GM21576 (cell line): ENCODE results near the gene NTRK2.

ENCODE experiments used
- ATAC-seq: cut with Tn5 transposase; IDR thresholded peaks from one replicate; pipeline ENCODE4 v1.9.1; 2021; ENCODE audit warnings: mild to moderate bottlenecking, moderate library complexity; ENCODE audit not compliant: unreplicated experiment

NTRK2 gene

DNA sequence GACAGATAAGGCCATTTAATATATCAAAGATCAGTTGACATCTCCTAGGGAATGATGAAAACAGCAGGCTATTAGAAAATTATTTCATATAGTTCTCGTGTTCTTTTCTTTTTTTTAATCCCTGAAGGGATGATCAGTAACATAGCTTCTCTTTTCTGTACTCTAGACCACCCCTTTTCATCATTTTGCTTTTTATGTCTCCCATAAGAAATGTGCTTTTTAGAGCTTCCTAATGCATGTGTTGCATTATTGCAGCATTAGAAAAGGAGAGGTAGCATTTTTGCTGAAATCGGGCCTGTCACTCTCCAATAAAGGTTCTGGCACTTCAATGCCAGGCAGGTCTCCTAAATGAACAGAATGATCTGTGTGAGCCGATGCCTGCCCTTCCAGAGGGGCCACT lies 143.3 kb downstream of the NTRK2 start:
- no peak for ATAC-seq

DNA sequence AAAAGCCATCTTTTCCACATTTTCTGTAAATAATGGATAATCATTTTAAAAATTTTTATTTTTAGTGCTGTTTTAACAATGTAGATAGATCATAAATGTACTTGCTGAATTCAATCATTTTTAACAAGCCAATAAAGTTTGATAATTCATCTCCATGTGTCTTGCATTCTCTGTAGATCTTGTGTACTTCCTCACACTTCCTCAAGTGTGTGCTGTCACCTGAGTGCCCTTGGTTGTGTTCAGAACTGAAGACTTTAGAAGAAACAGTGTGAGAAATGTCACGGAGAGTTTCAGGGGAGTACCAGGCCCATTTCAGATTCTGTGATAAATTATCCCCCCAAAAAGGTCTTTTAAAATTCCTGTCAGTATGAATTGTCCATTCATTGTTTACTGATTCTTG lies 146.0 kb downstream of the NTRK2 start:
- no peak for ATAC-seq

GRCh38 chr9:84817038-84817437 lies 147.5 kb downstream of the NTRK2 start:
- ATAC-seq, result no peak

DNA sequence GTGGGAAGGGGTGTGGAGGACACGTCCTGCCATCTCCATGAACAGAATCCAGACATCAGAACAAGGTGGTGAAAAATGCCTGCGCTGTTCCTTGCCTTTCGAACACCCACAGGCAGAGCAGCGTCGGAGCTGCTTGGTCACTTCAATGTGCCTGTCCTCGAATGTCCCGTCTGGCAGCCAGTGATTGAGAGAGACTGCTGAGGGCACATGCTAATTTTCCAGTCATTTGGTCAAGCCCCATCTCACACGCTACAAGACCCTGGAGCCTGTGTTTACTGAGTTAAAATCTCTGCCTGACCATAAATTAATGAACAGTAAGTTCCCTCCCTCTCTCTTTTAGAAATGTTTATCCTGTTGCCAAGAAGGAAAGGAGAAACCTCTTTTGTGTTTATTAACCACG lies 149.3 kb downstream of the NTRK2 start:
- no peak for ATAC-seq

DNA sequence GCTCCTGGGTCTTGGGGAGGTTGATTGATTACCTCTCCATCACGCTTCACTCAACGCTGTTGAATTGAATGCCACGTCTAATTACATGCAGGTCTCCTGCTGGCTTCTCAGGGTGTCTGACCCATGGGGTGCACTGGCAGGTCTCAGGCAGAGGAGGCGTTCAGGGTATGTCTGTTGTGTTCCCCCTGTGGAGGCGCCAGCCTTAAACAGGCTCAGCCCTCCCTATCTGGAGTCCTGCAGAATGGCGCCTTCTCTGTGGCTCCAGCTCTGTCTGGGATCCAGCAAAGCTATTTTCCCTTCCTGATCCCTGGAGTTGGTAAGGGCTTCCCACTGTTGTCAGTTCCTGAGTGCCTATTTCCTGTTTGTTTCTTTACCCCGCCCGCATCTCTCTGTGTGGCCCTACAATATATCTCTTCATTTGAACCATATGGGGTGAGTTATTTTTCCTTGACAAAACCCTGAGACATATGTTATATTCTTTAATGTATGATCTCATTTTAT lies 150.0 kb downstream of the NTRK2 start:
- no peak for ATAC-seq

GRCh38 chr9:84821431-84821830 lies 151.9 kb downstream of the NTRK2 start:
- ATAC-seq, result no peak

DNA sequence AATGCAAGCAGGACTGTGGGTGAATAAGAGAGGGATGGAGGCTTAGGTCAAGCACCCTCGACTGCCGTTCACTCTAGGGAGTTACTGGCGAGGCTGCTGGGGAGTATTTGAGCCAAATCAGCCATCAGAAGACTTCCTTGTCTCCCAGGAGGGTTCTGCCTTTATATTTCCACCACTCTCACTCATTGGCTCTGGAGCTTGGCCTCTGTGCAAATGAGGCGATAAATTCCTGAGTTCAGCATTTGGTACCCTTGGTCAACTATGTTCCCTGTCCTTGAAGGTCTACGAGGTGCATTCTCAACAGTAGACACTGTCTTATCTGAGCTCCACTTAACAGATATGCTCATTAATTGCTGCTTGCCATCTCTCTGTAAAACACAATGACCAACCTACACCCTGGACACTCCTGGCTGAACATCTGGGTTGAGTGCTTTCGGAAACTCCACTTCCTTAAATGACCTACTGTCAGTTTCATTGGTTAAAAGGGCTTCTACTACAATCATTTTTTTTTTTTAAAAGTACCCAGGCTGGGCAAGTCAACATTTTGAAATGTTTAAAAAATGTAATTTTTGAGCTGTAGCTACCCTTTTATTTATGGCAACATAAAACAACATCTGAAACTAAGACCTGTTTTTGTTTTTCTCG lies 153.2 kb downstream of the NTRK2 start:
- no peak for ATAC-seq

- no peak for ATAC-seq
These were observed 154.1 kb downstream of the NTRK2 start for GRCh38 chr9:84823421-84824271.

GRCh38 chr9:84827216-84827765 lies 157.8 kb downstream of the NTRK2 start:
- ATAC-seq, result no peak

GRCh38 chr9:84828046-84828445 lies 158.5 kb downstream of the NTRK2 start:
- no peak for ATAC-seq

DNA sequence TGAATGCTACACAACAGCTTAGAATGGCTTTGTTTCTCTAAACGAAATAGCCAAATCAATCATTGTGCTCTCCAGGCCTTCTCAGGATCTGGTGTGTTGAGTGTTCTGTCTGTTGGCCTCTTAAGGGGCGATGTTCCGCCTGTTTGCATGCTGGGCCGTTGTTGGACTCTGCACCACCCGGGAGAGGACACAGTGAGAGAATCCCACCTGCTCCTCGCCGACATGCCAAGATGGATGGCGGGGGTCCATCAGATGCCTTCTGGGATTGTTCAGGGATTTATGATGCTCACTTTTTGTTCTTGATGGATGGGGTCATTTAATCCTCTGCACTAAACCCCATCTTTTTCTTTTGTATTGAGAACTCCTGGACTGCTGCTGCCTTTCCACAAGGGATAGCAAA lies 159.9 kb downstream of the NTRK2 start:
- no peak for ATAC-seq

DNA sequence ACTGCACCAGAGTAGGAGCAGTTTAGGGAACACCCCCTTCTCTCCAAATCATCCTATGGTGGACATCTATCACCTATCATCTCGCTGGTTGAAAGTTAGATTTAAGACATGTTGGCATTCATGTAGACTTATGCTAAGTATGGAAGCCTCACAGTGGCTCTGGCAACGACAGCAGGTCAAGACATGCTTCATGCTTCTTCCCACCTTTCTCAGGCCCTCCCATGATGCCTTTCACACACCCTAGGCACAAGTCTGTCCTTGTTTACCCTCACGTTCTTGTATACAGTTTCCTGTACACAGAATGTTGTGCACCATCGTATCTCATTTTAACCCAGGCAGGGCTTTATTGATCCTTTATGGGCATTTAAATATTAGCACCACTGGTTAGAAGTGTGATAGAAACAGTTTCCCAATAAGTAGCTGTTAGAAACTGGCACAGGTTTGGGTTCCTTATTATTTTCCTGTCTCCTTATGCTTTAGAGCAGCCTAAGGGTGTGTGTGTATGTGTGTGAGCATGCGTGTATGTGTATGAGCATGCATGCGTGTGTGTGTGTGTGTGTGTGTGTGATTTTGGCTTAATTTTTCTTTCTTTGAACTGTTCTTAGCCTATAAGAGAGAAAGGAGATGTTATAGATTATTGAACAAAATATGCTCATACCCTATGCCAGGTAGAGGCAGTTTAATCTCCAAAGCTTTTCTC lies 160.6 kb downstream of the NTRK2 start:
- ATAC-seq, result no peak

DNA sequence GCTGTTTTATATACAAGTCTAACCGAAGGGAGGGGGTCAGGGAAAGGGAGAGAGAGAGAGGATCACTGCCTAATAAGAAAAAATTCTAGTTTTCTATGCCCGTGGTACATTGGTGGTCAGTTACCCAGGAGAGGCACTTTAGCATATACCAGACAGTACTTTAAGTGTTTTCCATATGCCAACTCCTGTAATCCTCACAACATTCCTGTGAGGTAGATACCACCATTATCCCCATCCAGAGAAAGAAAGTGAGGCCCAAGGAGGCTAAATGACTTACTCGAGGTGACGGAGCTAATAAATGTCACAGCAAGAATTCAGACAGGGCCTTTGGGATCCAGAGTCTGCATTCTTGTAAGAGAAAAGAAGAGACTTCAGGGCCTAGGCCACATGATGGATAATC lies 161.8 kb downstream of the NTRK2 start:
- no peak for ATAC-seq

DNA sequence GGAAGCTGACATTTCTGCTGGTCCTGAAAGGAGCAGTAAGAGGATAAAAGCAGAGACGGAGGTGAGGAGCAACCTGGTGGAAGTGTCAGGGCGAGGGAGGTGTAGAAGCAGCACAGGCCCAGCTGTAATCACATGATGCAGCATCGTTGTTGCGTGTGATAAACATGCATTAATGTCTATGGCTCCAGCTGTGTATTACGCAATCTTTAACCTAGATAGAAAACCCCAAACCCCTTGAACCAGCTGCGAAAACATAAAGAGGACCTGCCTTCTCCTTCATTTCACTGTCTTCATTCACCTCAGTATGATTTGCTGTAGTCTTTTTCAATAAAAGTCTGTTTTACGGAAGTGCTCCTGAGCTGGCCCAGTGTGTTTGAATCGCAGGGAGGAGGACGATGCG lies 162.9 kb downstream of the NTRK2 start:
- no peak for ATAC-seq

DNA sequence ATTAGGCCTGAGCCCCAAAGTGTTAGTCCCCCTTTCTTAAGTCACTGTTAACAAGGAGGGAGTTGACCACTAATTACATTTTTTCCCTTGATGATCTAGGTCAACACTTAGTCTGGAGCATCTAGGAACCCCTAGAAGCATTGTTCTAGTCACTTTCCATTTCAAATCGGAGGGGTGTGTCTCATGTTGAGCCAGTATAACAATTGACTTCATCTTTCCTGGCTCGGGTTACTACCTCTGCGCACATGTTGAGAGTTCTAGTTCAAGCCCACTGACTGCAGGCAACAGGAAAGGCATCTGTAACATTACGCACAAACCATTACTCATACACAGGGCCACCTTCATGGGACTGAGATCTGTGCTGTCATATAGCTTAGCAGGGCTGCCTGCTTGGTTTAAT lies 164.9 kb downstream of the NTRK2 start:
- no peak for ATAC-seq

GRCh38 chr9:84835745-84836144 lies 166.2 kb downstream of the NTRK2 start:
- ATAC-seq, result no peak

DNA sequence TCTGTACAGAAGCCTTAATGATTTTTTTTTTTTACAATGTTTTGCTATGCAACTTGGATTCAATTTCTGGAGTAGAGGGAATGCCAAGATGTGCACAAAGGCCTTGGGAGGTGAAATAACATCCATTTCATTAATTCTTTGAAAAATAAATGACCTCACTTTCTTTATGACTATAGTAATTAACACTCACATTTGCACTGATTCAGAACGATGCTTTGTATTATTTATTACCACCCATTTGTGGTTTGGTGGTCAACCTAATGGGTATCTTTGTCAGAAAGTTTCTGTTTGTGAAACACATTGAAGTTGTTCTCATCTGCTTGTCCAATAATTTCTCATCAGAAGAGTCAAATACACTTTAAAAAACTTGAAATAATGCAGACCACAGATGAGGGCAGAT lies 169.3 kb downstream of the NTRK2 start:
- ATAC-seq, result no peak

DNA sequence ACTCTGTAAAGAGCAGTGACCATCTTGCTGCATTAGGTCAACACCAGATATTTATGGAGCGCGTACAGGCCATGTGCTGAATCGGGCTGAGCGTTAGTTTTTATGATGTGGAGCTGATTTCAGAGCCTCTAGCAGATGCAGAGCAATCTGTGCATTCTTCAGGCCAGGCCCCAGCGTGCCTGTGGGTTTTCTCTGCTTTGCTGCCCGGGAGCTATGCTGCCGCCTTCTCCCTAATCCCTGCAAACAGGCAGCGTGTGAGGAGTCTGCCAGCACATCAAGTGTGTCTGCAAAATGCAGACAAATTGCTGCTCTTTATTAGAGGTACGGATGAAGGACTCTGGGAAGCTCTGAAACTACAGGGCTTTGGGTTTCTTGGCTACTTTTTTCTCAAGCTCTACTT lies 170.0 kb downstream of the NTRK2 start:
- no peak for ATAC-seq

- no peak for ATAC-seq
These were observed 172.4 kb downstream of the NTRK2 start for GRCh38 chr9:84841931-84842330.

DNA sequence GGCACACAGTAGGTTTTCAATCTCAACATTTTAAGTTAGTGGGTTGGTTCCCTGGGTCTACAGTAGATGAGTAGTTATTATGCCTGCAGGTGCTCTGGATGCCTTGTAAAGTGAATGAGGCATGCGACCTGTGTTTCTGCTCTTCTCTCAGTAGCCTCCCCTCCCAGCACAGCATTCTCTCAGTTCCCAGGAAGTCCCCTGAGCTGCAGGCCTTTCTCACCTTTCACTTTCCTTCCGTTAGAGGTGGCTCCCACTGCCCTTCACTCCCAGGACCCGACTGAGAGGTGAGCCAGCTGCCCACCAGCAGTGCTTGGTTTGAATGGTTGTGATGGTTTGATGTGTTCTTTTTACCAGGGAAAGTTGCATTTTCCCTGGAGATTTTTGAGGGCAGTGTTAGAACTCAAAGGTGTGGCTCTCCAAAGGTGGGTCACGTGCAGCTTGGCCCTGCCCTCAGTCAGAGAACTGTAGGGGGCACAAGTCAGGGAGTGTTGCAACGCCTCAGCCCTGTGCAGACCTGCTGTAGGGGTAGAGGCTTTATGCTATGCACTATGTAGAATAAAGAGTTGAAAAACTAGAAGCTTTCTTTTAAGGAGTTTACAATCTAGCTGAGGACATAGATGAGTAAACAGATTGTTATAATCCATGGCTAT lies 173.8 kb downstream of the NTRK2 start:
- ATAC-seq, result no peak
